ENCODE results near the gene ARHGEF11. TPM values are rescaled to one million over a fixed set of nuclear protein-coding genes. Genes with fewer than 3 reads are reported as not detected.

Gene ARHGEF11
- total and polyA plus RNA-seq, 2 of the 4 experiments (the other 2 are of a cell fraction), result 16.8 to 17.2 TPM

DNA sequence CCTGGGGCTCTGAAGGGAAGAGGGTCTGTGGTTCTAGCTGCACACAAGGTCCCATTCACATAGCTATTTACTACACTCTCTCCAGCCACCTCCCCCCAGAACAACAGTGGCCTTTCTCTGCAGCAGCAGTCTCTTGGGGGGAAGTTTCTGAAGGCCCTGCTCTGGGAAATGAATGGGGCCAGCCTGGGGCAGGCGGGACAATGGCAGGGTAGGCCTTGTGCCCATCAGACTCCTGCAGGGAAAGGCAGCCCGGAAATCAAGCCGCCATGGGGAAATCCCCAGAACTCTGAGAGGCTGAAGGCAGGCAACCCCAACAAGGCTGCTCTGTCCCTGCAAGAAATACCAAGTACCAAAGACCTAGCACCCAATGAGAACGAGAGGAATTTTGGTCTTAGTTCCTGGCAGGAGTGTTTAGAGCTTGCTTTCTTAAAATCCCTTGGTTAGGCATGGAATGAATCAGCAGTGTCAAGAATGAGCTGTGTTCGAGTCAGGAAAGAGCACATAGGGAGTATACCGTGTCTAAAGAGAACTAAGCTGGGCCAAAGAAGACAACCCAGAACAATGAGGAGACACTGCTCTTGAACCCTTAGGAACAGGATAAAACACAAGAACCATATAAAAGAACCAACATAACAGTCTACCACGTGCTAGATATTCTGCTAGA, 11.3 kb downstream of the ARHGEF11 start:
- Histone ChIP-seq H3K36me3 (ENCODE audit: control insufficient read depth, insufficient read depth, low read length) (no peaks in the 10 kb centered on the region), H3K9me3 (ENCODE audit: control insufficient read depth, insufficient read depth, low read length) (no peaks in the 10 kb centered on the region), H2BK120ac (ENCODE audit: low read depth, low read length) (no peak overlapping the region), H4K8ac (ENCODE audit: low read depth in 2 of 2, low read length in 2 of 2) (no peak overlapping the region), H2BK15ac (ENCODE audit: low read depth, low read length) (no peak overlapping the region), H2AK9ac (replicated peaks; ENCODE audit: low read depth, low read length, poor library complexity) (no peak overlapping the region), H2BK5ac (ENCODE audit: low read depth, low read length, poor library complexity, severe bottlenecking) (no peak overlapping the region), H3K23ac (ENCODE audit: low read depth, low read length) (no peak overlapping the region), H3K4me1 (ENCODE audit: control insufficient read depth, insufficient read depth, low read length) (no peaks in the 10 kb centered on the region), H4K20me1 (ENCODE audit: insufficient read depth, low read length) (peaks cover 43% of the 10 kb centered on the region), H2AK5ac (ENCODE audit: low read depth, low read length) (no peak overlapping the region), H3K27ac (ENCODE audit: insufficient read depth, low read length) (no peak overlapping the region), H3K79me1 (ENCODE audit: low read depth in 1 of 2, low read length in 2 of 2) (peaks cover 18 to 68% of the 10 kb centered on the region in 2 experiments), H3K56ac (ENCODE audit: extremely low read depth, insufficient read depth, low read length) (no peak overlapping the region), H3K9ac (ENCODE audit: low read depth, low read length) (no peak overlapping the region), H3K9me1 (ENCODE audit: insufficient read depth, low read length) (peaks cover 10% of the 10 kb centered on the region; the same call in 1 of the 2 replicates), H2AFZ (replicated peaks; ENCODE audit: low read length, poor library complexity) (no peak overlapping the region), H3K4me2 (ENCODE audit: low read depth, low read length) (no peak overlapping the region), H3K14ac (replicated peaks; ENCODE audit: low read depth, low read length) (no peak overlapping the region), H3K4ac (ENCODE audit: low read depth, low read length) (no peak overlapping the region), H3K27me3 (ENCODE audit: control insufficient read depth, insufficient read depth, low read length) (no peaks in the 10 kb centered on the region), H4K91ac (ENCODE audit: insufficient read depth, low read depth, low read length) (no peak overlapping the region), H3K18ac (ENCODE audit: low read depth, low read length) (no peak overlapping the region), H4K5ac (ENCODE audit: low read depth, low read length) (no peak overlapping the region), H3K4me3 (ENCODE audit: insufficient read depth, low read depth, low read length) (no peak overlapping the region), H2BK20ac (ENCODE audit: low read depth, low read length) (no peak overlapping the region)
- WGBS, 2 experiments (ENCODE audit: extremely low coverage in 2 of 2, insufficient read length in 1 of 2), result 80% methylated on average over 2 of the region's 7 CpGs; no CpG with 5 or more reads in 1 of the 2 experiments
- ChIA-PET POLR2A (ENCODE audit: unreplicated experiment) (no interaction called here), CTCF (interaction anchor here (0.5 to 0.8 kb wide), 2 partner anchors 39 to 141 kb away, joined by 3 to 4 read pairs; no protein-coding TSS in a partner anchor)
- ATAC-seq (ENCODE audit: low read depth) (no peak), DNase-seq (peak; percentile 22)
- dilution Hi-C loops (cut with HindIII; ENCODE audit: low sequenced_read_pairs, unreplicated experiment) (no loop called here), intact Hi-C loops (cut with micrococcal nuclease) (no loop called here), in situ Hi-C loops (cut with MboI; ENCODE audit: low sequenced_read_pairs) (no loop called here)
- TF ChIP-seq, protein P1, sequence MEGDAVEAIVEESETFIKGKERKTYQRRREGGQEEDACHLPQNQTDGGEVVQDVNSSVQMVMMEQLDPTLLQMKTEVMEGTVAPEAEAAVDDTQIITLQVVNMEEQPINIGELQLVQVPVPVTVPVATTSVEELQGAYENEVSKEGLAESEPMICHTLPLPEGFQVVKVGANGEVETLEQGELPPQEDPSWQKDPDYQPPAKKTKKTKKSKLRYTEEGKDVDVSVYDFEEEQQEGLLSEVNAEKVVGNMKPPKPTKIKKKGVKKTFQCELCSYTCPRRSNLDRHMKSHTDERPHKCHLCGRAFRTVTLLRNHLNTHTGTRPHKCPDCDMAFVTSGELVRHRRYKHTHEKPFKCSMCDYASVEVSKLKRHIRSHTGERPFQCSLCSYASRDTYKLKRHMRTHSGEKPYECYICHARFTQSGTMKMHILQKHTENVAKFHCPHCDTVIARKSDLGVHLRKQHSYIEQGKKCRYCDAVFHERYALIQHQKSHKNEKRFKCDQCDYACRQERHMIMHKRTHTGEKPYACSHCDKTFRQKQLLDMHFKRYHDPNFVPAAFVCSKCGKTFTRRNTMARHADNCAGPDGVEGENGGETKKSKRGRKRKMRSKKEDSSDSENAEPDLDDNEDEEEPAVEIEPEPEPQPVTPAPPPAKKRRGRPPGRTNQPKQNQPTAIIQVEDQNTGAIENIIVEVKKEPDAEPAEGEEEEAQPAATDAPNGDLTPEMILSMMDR (conservative IDR thresholded peaks at IDR 0.05; ENCODE audit: low read depth, low read length), result no peak
- no peak for TF ChIP-seq MAZ (IDR thresholded peaks at IDR 0.05; ENCODE audit: borderline replicate concordance, low read depth, low read length)
- TF ChIP-seq, protein P2, sequence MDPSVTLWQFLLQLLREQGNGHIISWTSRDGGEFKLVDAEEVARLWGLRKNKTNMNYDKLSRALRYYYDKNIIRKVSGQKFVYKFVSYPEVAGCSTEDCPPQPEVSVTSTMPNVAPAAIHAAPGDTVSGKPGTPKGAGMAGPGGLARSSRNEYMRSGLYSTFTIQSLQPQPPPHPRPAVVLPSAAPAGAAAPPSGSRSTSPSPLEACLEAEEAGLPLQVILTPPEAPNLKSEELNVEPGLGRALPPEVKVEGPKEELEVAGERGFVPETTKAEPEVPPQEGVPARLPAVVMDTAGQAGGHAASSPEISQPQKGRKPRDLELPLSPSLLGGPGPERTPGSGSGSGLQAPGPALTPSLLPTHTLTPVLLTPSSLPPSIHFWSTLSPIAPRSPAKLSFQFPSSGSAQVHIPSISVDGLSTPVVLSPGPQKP (IDR thresholded peaks at IDR 0.05; ENCODE audit: borderline replicate concordance, low read depth, low read length), result no peak
- no TSS peak for BruUV-seq (replicated peaks)

Measured in IMR-90 (cell line).